ENCODE measurements around the gene CNPY3.

DNA sequence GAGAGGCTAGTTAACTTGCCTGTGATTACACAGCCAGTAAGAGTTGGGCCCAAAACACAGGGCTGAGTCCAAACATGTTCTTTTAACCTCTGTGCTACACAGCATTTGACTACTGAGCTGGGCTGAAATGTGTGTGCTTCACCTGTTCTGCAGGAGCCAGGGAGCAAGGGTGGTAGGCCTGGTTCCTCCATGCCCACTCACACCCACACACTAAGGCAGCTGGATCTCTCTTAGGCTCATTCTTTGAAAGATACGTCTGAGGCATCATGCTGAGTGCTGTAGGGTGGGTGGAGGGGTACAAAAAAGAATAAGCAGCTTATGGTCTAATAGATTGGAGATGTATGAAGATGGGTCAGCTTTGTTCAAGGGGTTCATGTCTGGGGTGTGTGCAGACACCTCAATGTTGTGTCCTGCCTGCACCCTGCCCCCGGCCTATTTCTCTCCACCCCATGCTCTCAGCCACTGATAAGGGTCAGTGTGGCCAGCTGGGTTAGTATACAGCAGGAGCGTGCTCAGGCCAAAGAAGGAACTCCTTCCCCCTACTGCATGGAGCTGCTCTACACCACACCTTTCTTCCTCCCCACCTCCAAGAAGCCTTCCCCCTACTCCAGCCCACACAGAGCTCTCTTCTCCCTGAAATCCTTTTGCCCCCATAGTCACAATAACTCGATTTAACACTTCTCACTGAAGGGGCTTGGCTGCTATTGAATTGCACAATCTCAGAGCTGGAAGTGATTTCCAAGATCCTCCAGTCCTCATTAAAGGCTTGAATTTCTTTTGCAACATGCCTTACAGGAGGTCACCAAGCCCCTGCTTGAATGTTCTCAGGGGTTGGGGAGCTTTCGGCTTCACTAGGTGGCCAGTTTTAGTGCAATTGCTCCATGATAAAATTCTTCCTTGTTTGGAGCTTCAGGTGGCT, 58.5 kb downstream of the CNPY3 start:
- TF ChIP-seq, protein P1, sequence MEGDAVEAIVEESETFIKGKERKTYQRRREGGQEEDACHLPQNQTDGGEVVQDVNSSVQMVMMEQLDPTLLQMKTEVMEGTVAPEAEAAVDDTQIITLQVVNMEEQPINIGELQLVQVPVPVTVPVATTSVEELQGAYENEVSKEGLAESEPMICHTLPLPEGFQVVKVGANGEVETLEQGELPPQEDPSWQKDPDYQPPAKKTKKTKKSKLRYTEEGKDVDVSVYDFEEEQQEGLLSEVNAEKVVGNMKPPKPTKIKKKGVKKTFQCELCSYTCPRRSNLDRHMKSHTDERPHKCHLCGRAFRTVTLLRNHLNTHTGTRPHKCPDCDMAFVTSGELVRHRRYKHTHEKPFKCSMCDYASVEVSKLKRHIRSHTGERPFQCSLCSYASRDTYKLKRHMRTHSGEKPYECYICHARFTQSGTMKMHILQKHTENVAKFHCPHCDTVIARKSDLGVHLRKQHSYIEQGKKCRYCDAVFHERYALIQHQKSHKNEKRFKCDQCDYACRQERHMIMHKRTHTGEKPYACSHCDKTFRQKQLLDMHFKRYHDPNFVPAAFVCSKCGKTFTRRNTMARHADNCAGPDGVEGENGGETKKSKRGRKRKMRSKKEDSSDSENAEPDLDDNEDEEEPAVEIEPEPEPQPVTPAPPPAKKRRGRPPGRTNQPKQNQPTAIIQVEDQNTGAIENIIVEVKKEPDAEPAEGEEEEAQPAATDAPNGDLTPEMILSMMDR (IDR thresholded peaks at IDR 0.05), result no peak
- TF ChIP-seq POLR2A (IDR thresholded peaks at IDR 0.05), result no peak

Data from gastroesophageal sphincter (tissue), 3 donors.